Small intestine (tissue), 7 donors: ENCODE measurements around the gene NDFIP2. TPM values are rescaled to one million over a fixed set of nuclear protein-coding genes. Genes with fewer than 3 reads are reported as not detected.

ENCODE experiments used
- DNase-seq, 2 donors: peaks; one replicate each; pipeline versions ENCODE4 v3.0.0 to v3.0.0-alpha.2; 2013
- FAIRE-seq: peaks from 2 replicates; lab custom pipeline; 2012; peaks lifted over from hg19 to GRCh38; lab: Jason Lieb, UNC
- H3K27ac ChIP-seq, 3 donors: one replicate each; pipeline ENCODE4 v1.5.1; 2013; ENCODE audit warnings: low read length in 2 of 3, mild to moderate bottlenecking in 2 of 3, control low read depth in 1 of 3, inconsistent platforms in 1 of 3, low read depth in 1 of 3, moderate library complexity in 1 of 3
- H3K27me3 ChIP-seq, 3 donors: one replicate each; pipeline ENCODE4 v1.6.1; 2013; ENCODE audit warnings: low read length in 3 of 3, inconsistent platforms in 1 of 3; ENCODE audit not compliant: control insufficient read depth in 3 of 3, insufficient read depth in 3 of 3
- H3K36me3 ChIP-seq, 3 donors: one replicate each; pipeline ENCODE4 v1.6.1; 2013; ENCODE audit warnings: low read length in 3 of 3, inconsistent platforms in 1 of 3, low read depth in 1 of 3, mild to moderate bottlenecking in 1 of 3, moderate library complexity in 1 of 3; ENCODE audit not compliant: control insufficient read depth in 3 of 3, insufficient read depth in 2 of 3
- H3K4me1 ChIP-seq, 3 donors: one replicate each; pipeline ENCODE4 v1.6.1; 2013; ENCODE audit warnings: low read length in 2 of 3, inconsistent platforms in 1 of 3, low read depth in 1 of 3, mild to moderate bottlenecking in 1 of 3, moderate library complexity in 1 of 3; ENCODE audit not compliant: control insufficient read depth in 3 of 3, insufficient read depth in 2 of 3
- H3K4me3 ChIP-seq, 3 donors: one replicate each; pipeline ENCODE4 v1.5.1; 2013; ENCODE audit warnings: low read length in 3 of 3, control low read depth in 1 of 3, inconsistent platforms in 1 of 3, low read depth in 1 of 3, mild to moderate bottlenecking in 1 of 3, moderate library complexity in 1 of 3
- H3K9me3 ChIP-seq, 2 donors: one replicate each; pipeline ENCODE4 v1.6.1; 2013; ENCODE audit warnings: low read depth in 1 of 2, low read length in 1 of 2; ENCODE audit not compliant: control insufficient read depth in 2 of 2, insufficient read depth in 1 of 2
- WGBS, 3 donors: extraction: QIAGEN DNeasy Blood & Tissue Kit; methylation state at CpG; one replicate each; pipeline ENCODE4 v1.1.7; 2013; 5-methylcytosine and 5-hydroxymethylcytosine counted together
- polyA plus RNA-seq, 4 donors: library from polyadenylated mRNA; stranded (reverse) in 3 of 4; unstranded in 1 of 4; fragments of 200-250 nt in 3 of 4; fragments of 120-200 nt in 1 of 4; gene quantifications; one replicate each; pipeline versions ENCODE4 v1.2.1 to v1.2.3, GENCODE V29; 2013
- donor health status: healthy with polysubstance abuse.
- donor health status: control.
- donor health status: control.
- donor health status: Bipolar disorder and iron deficiency.
- donor health status: healthy.

Gene NDFIP2
- polyA plus RNA-seq, 4 donors = 34.6 to 96.9 (median 48.1) TPM

GRCh38 chr13:79452239-79452913 is 28.6 kb upstream of the NDFIP2 start:
- Histone ChIP-seq H3K27ac (no peak overlapping the region), H3K4me3 (no peak overlapping the region), H3K4me1 (no peaks in the 10 kb centered on the region), H3K27me3 (no peaks in the 10 kb centered on the region), H3K36me3 (no peaks in the 10 kb centered on the region), H3K9me3 (no peaks in the 10 kb centered on the region)
- DNase-seq (no peak), FAIRE-seq (no peak)
- 76 to 83% (median 78%) methylated on average over 3 of the region's 3 CpGs for WGBS, 3 donors

GRCh38 chr13:79455331-79455730 is 25.6 kb upstream of the NDFIP2 start:
- H3K4me3 ChIP-seq = no peak overlapping the region
- no peak for FAIRE-seq
- no peaks in the 10 kb centered on the region for H3K9me3 ChIP-seq
- DNase-seq = no peak
- H3K27ac ChIP-seq = no peak overlapping the region
- 96 to 98% (median 96%) methylated on average over 7 of the region's 7 CpGs for WGBS, 3 donors
- no peaks in the 10 kb centered on the region for H3K4me1 ChIP-seq
- H3K27me3 ChIP-seq = no peaks in the 10 kb centered on the region
- H3K36me3 ChIP-seq = no peaks in the 10 kb centered on the region

GRCh38 chr13:79456051-79456450 is 24.9 kb upstream of the NDFIP2 start:
- FAIRE-seq (no peak), DNase-seq (no peak)
- 91 to 96% (median 93%) methylated on average over 1 of the region's 1 CpG for WGBS, 3 donors

GRCh38 chr13:79456656-79457365 is 24.1 kb upstream of the NDFIP2 start:
- WGBS, 3 donors = 80 to 90% (median 85%) methylated on average over 1 of the region's 1 CpG
- DNase-seq (no peak), FAIRE-seq (no peak)
- H3K9me3 ChIP-seq = no peaks in the 10 kb centered on the region
- no peak overlapping the region for H3K4me3 ChIP-seq
- no peaks in the 10 kb centered on the region for H3K27me3 ChIP-seq
- H3K36me3 ChIP-seq = no peaks in the 10 kb centered on the region
- H3K4me1 ChIP-seq = no peaks in the 10 kb centered on the region
- H3K27ac ChIP-seq = no peak overlapping the region

More at GRCh38 chr13:79456051-79456450, 24.9 kb upstream of the NDFIP2 start:
- no peaks in the 10 kb centered on the region for H3K9me3 ChIP-seq
- H3K36me3 ChIP-seq = no peaks in the 10 kb centered on the region
- no peak overlapping the region for H3K27ac ChIP-seq
- no peaks in the 10 kb centered on the region for H3K27me3 ChIP-seq
- H3K4me3 ChIP-seq = no peak overlapping the region
- no peaks in the 10 kb centered on the region for H3K4me1 ChIP-seq

GRCh38 chr13:79457390-79457789 is 23.6 kb upstream of the NDFIP2 start:
- Histone ChIP-seq H3K36me3 (no peaks in the 10 kb centered on the region), H3K27ac (no peak overlapping the region), H3K9me3 (no peaks in the 10 kb centered on the region), H3K4me3 (no peak overlapping the region), H3K27me3 (no peaks in the 10 kb centered on the region), H3K4me1 (no peaks in the 10 kb centered on the region)
- WGBS, 3 donors = 66 to 78% (median 73%) methylated on average over 1 of the region's 1 CpG
- DNase-seq (no peak), FAIRE-seq (no peak)

GRCh38 chr13:79457948-79458347 is 23.0 kb upstream of the NDFIP2 start:
- no peak overlapping the region for H3K4me3 ChIP-seq
- no peak overlapping the region for H3K27ac ChIP-seq
- no peaks in the 10 kb centered on the region for H3K4me1 ChIP-seq
- no peaks in the 10 kb centered on the region for H3K27me3 ChIP-seq
- no peak for DNase-seq
- H3K36me3 ChIP-seq = no peaks in the 10 kb centered on the region
- WGBS, 3 donors = 54 to 83% (median 76%) methylated on average over 2 of the region's 2 CpGs
- no peaks in the 10 kb centered on the region for H3K9me3 ChIP-seq
- FAIRE-seq = no peak

- Histone ChIP-seq H3K4me1 (no peaks in the 10 kb centered on the region), H3K9me3 (no peaks in the 10 kb centered on the region), H3K36me3 (no peaks in the 10 kb centered on the region), H3K27me3 (no peaks in the 10 kb centered on the region), H3K4me3 (no peak overlapping the region), H3K27ac (no peak overlapping the region)
- DNase-seq (no peak), FAIRE-seq (no peak)
- 73 to 81% (median 77%) methylated on average over 2 of the region's 2 CpGs for whole genome bisulfite sequencing, 3 donors
Observed at GRCh38 chr13:79458436-79458835, 22.5 kb upstream of the NDFIP2 start.

GRCh38 chr13:79459906-79460305 is 21.0 kb upstream of the NDFIP2 start:
- H3K4me3 ChIP-seq = no peak overlapping the region
- H3K9me3 ChIP-seq = no peaks in the 10 kb centered on the region
- WGBS, 3 donors = 62 to 77% (median 66%) methylated on average over 3 of the region's 3 CpGs
- no peak overlapping the region for H3K27ac ChIP-seq
- no peaks in the 10 kb centered on the region for H3K4me1 ChIP-seq
- H3K27me3 ChIP-seq = no peaks in the 10 kb centered on the region
- FAIRE-seq (no peak), DNase-seq (no peak)
- no peaks in the 10 kb centered on the region for H3K36me3 ChIP-seq
